ENCODE results near the gene LAMC2.
"Not testable (repeated sequence)": the region's sequence is repeated elsewhere in the genome, so short reads cannot be mapped to it uniquely, and the experiment has no call there.

Gene LAMC2

DNA sequence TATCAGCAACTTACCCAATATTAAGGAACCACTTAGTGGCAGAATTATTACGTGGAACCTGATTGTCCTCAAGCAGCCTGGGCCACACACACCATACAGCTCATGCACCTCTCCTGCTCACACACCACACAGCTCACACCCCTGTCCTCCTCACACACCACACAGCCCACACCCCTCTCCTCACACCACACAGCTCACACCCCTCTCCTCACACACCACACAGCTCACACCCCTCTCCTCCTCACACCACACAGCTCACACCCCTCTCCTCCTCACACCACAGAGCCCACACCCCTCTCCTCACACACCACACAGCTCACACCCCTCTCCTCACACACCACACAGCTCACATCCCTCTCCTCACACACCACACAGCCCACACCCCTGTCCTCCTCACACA lies 36.8 kb upstream of the LAMC2 start:
- Histone ChIP-seq H3K27me3 (ENCODE audit: control insufficient read depth, insufficient read depth, low read length) (no peaks in the 10 kb centered on the region), H3K9me3 (ENCODE audit: control insufficient read depth, insufficient read depth, low read length) (no peaks in the 10 kb centered on the region), H3K4me1 (ENCODE audit: control insufficient read depth, insufficient read depth, low read length) (no peaks in the 10 kb centered on the region), H3K4me3 (ENCODE audit: low read length) (no peak overlapping the region), H3K36me3 (ENCODE audit: control insufficient read depth, insufficient read depth, low read length) (no peaks in the 10 kb centered on the region), H3K27ac (ENCODE audit: low read length) (no peak overlapping the region)
- DNase-seq (ENCODE audit: low read depth, low spot score): no peak
- WGBS (ENCODE audit: insufficient coverage, insufficient read length): no CpG with 5 or more reads among the region's 1 CpG

DNA sequence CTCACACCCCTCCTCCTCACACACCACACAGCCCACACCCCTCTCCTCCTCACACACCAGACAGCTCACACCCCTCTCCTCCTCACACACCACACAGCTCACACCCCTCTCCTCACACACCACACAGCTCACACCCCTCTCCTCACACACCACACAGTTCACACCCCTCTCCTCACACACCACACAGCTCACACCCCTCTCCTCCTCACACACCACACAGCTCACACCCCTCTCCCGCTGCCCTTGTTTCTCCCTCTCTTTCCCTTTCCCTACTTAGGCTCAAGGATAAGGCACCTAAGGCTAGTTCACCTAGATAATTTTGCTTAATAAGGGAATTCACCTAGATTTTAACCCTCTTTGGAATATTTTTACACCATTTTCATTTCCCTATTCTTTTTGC lies 36.0 kb upstream of the LAMC2 start:
- H3K9me3 ChIP-seq (ENCODE audit: control insufficient read depth, insufficient read depth, low read length); H3K27me3 ChIP-seq (ENCODE audit: control insufficient read depth, insufficient read depth, low read length); H3K4me1 ChIP-seq (ENCODE audit: control insufficient read depth, insufficient read depth, low read length); H3K4me3 ChIP-seq (ENCODE audit: low read length); H3K27ac ChIP-seq (ENCODE audit: low read length); H3K36me3 ChIP-seq (ENCODE audit: control insufficient read depth, insufficient read depth, low read length); DNase-seq (ENCODE audit: low read depth, low spot score): not testable (repeated sequence)
- WGBS (ENCODE audit: insufficient coverage, insufficient read length): no CpG with 5 or more reads among the region's 1 CpG

DNA sequence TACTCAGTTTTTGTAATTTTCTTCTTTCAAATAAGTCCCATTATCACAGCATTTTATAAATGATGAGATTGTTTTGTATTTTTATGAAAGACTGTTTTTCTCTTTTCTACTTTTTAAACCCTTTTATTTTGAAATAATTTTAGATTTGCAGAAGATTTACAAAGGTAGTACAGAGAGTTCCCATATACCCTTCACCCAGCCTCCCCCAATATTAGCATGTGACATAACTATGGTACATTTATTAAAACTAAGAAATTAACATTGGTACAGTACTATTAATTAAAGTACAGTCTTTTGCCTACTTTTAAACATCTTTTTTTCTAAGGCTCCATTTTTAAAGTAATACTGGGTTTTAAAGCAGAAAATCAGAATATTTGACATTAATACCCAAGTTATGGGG lies 35.6 kb upstream of the LAMC2 start:
- no peaks in the 10 kb centered on the region for H3K9me3 ChIP-seq (ENCODE audit: control insufficient read depth, insufficient read depth, low read length)

DNA sequence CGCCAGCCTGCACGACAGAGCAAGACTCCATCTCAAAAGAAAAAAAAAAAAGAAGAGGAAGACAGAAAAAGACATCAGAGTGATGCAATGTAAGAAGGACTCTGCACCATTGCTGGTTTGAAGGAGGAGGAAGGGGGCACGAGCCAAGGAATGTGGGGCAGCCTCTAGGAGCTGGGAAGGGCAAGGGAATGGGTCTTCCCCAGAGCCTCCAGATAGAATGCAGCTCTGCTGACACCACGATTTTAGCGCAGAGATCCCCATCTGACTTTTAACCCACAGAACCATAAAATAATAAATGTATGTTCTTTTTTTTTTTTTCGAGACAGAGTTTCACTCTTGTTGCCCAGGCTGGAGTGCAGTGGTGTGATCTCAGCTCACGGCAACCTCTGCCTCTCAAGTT lies 33.9 kb upstream of the LAMC2 start:
- Histone ChIP-seq H3K36me3 (ENCODE audit: control insufficient read depth, insufficient read depth, low read length) (no peaks in the 10 kb centered on the region), H3K27me3 (ENCODE audit: control insufficient read depth, insufficient read depth, low read length) (no peaks in the 10 kb centered on the region), H3K4me1 (ENCODE audit: control insufficient read depth, insufficient read depth, low read length) (no peaks in the 10 kb centered on the region), H3K9me3 (ENCODE audit: control insufficient read depth, insufficient read depth, low read length) (no peaks in the 10 kb centered on the region), H3K27ac (ENCODE audit: low read length) (no peak overlapping the region), H3K4me3 (ENCODE audit: low read length) (no peak overlapping the region)
- no CpG with 5 or more reads among the region's 7 CpGs for WGBS (ENCODE audit: insufficient coverage, insufficient read length)
- DNase-seq (ENCODE audit: low read depth, low spot score): no peak

More for the DNA sequence above, 35.6 kb upstream of the LAMC2 start:
- H3K4me3 ChIP-seq (ENCODE audit: low read length): no peak overlapping the region
- H3K27me3 ChIP-seq (ENCODE audit: control insufficient read depth, insufficient read depth, low read length): no peaks in the 10 kb centered on the region
- no peaks in the 10 kb centered on the region for H3K4me1 ChIP-seq (ENCODE audit: control insufficient read depth, insufficient read depth, low read length)
- H3K27ac ChIP-seq (ENCODE audit: low read length): no peak overlapping the region
- DNase-seq (ENCODE audit: low read depth, low spot score): no peak
- no peaks in the 10 kb centered on the region for H3K36me3 ChIP-seq (ENCODE audit: control insufficient read depth, insufficient read depth, low read length)

DNA sequence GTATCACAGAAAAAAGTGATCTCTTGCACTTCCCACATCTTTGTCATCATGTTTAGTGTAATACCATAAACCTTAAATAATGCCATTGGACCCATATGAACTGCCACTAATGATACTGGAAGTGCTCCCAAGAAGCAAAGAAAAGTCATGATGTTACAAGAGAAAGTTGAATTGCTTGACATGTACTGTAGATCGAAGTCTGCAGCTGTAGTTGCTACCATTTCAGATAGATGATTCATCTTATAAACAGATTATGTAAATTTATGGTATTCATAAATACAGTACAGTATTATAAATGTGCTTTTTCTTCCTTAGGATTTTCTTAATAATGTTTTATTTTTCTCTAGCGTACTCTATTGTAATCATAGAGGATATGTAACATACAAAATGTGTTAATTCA lies 30.1 kb upstream of the LAMC2 start:
- Histone ChIP-seq H3K27me3 (ENCODE audit: control insufficient read depth, insufficient read depth, low read length) (no peaks in the 10 kb centered on the region), H3K4me3 (ENCODE audit: low read length) (no peak overlapping the region), H3K27ac (ENCODE audit: low read length) (no peak overlapping the region), H3K36me3 (ENCODE audit: control insufficient read depth, insufficient read depth, low read length) (no peaks in the 10 kb centered on the region), H3K9me3 (ENCODE audit: control insufficient read depth, insufficient read depth, low read length) (no peaks in the 10 kb centered on the region), H3K4me1 (ENCODE audit: control insufficient read depth, insufficient read depth, low read length) (no peaks in the 10 kb centered on the region)
- no CpG with 5 or more reads among the region's 2 CpGs for WGBS (ENCODE audit: insufficient coverage, insufficient read length)
- no peak for DNase-seq (ENCODE audit: low read depth, low spot score)

DNA sequence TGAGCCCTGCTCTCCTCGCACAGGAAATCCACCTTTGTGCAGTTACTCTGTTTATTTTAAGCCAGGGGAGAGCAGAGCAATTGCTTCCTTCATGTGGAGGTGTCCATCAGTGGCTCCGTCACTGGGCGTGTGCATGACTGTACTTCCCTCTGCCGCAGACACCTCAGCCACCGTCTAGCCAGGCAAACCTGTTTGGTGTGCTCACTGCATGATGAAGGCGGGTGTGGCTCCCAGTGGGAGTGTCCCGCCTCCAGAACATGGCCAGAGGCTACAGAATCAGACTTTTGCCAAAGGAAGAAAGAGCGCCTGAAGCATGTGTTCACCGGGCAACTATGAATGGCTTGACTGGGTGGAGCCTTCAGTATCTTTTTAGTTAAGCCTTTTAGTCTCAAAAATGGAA lies 26.1 kb upstream of the LAMC2 start:
- Histone ChIP-seq H3K36me3 (ENCODE audit: control insufficient read depth, insufficient read depth, low read length) (no peaks in the 10 kb centered on the region), H3K27me3 (ENCODE audit: control insufficient read depth, insufficient read depth, low read length) (no peaks in the 10 kb centered on the region), H3K9me3 (ENCODE audit: control insufficient read depth, insufficient read depth, low read length) (no peaks in the 10 kb centered on the region), H3K27ac (ENCODE audit: low read length) (no peak overlapping the region), H3K4me3 (ENCODE audit: low read length) (no peak overlapping the region), H3K4me1 (ENCODE audit: control insufficient read depth, insufficient read depth, low read length) (peaks cover 1% of the 10 kb centered on the region; the same call in 1 of the 2 replicates)
- no peak for DNase-seq (ENCODE audit: low read depth, low spot score)
- no CpG with 5 or more reads among the region's 9 CpGs for WGBS (ENCODE audit: insufficient coverage, insufficient read length)

DNA sequence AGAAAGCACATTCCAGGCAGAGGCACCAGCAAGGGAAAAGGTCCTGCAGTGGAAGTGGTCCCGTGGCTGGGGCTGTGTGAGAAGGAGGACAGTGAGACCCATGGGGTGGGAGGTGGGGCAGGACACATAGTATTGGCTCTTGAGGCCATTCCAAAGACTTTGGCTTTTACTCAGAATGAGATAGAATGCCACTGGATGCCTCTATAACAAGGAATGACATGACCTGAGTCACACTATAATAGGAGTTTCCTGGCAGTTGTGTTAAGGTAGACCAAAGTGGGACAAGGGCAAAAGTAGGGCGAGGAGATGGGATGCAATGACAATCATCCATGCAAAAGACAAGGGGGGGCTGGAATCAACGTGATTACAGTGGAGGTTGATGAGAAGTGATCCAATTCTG lies 24.7 kb upstream of the LAMC2 start:
- no peak overlapping the region for H3K27ac ChIP-seq (ENCODE audit: low read length)
- no peaks in the 10 kb centered on the region for H3K9me3 ChIP-seq (ENCODE audit: control insufficient read depth, insufficient read depth, low read length)
- DNase-seq (ENCODE audit: low read depth, low spot score): no peak
- H3K4me1 ChIP-seq (ENCODE audit: control insufficient read depth, insufficient read depth, low read length): peaks cover 4% of the 10 kb centered on the region; the same call in 1 of the 2 replicates
- H3K4me3 ChIP-seq (ENCODE audit: low read length): no peak overlapping the region
- no peaks in the 10 kb centered on the region for H3K27me3 ChIP-seq (ENCODE audit: control insufficient read depth, insufficient read depth, low read length)
- H3K36me3 ChIP-seq (ENCODE audit: control insufficient read depth, insufficient read depth, low read length): no peaks in the 10 kb centered on the region
- no CpG with 5 or more reads among the region's 3 CpGs for WGBS (ENCODE audit: insufficient coverage, insufficient read length)

DNA sequence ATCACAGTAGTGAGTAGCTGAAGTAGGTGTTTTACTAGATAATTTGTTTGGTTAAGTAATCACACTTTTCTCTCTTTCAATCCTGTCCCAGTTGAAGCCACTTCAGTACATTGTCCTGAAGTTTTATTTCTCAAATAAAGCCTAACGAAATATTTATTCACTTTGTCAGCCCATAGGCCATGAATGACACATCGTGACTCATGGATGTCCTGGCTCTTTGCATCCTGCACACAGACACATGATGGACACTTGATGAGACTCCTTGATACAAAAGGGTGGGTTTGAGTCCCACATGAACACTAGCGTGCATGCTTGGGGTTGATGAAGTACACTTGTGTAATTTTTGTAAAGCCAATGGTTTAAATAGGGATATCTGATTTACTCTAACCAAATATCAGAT lies 22.7 kb upstream of the LAMC2 start:
- Histone ChIP-seq H3K27me3 (ENCODE audit: control insufficient read depth, insufficient read depth, low read length) (no peaks in the 10 kb centered on the region), H3K36me3 (ENCODE audit: control insufficient read depth, insufficient read depth, low read length) (no peaks in the 10 kb centered on the region), H3K27ac (ENCODE audit: low read length) (no peak overlapping the region), H3K4me3 (ENCODE audit: low read length) (no peak overlapping the region), H3K4me1 (ENCODE audit: control insufficient read depth, insufficient read depth, low read length) (peaks cover 4% of the 10 kb centered on the region; the same call in 1 of the 2 replicates), H3K9me3 (ENCODE audit: control insufficient read depth, insufficient read depth, low read length) (no peaks in the 10 kb centered on the region)
- DNase-seq (ENCODE audit: low read depth, low spot score): no peak
- WGBS (ENCODE audit: insufficient coverage, insufficient read length): no CpG with 5 or more reads among the region's 3 CpGs

DNA sequence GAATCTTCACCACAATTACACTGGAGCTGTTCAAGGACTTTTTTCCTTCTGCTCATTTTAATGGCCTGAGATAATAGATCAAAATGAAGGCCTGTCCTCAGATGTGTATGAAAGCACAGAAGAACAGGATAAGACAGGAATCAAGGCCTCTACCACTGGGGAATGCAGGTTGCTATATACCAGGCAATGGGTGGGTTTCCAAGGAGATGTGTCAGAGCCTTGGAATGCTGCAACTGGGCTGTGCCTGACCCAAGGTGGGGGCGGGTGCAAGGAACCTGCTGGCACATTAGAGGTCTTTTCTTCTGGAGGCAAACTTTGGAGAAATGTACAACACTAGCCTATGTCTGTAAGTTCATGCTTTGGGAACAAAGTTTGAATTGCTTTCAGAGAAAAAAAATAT lies 21.7 kb upstream of the LAMC2 start:
- no peaks in the 10 kb centered on the region for H3K9me3 ChIP-seq (ENCODE audit: control insufficient read depth, insufficient read depth, low read length)
- H3K36me3 ChIP-seq (ENCODE audit: control insufficient read depth, insufficient read depth, low read length): no peaks in the 10 kb centered on the region
- peak; percentile 52 for DNase-seq (ENCODE audit: low read depth, low spot score)
- H3K27me3 ChIP-seq (ENCODE audit: control insufficient read depth, insufficient read depth, low read length): no peaks in the 10 kb centered on the region
- H3K4me3 ChIP-seq (ENCODE audit: low read length): no peak overlapping the region
- WGBS (ENCODE audit: insufficient coverage, insufficient read length): no CpG with 5 or more reads among the region's 1 CpG
- peaks cover 4% of the 10 kb centered on the region; the same call in 1 of the 2 replicates for H3K4me1 ChIP-seq (ENCODE audit: control insufficient read depth, insufficient read depth, low read length)
- H3K27ac ChIP-seq (ENCODE audit: low read length): no peak overlapping the region

DNA sequence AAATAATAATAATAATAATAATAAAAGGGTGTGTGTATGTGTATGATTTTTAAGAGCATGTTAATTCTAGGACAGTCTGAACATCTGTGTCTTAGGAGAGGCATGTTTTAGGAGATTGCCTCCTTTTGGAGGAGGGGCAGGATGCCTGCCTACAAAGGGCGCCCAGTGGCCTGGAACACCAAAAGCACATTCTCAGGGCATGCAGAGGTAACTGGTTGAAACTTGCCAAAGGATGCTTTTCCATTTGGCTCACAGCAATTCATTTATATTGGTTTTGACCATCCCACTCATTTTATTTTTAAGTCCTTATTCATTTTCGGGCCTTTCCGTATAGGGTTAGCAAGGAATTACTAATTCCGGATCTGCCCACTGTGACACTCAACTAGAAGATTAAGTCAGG lies 21.1 kb upstream of the LAMC2 start:
- DNase-seq (ENCODE audit: low read depth, low spot score): no peak
- no peaks in the 10 kb centered on the region for H3K36me3 ChIP-seq (ENCODE audit: control insufficient read depth, insufficient read depth, low read length)
- H3K9me3 ChIP-seq (ENCODE audit: control insufficient read depth, insufficient read depth, low read length): no peaks in the 10 kb centered on the region
- no CpG with 5 or more reads among the region's 4 CpGs for WGBS (ENCODE audit: insufficient coverage, insufficient read length)
- no peak overlapping the region for H3K4me3 ChIP-seq (ENCODE audit: low read length)
- H3K27me3 ChIP-seq (ENCODE audit: control insufficient read depth, insufficient read depth, low read length): no peaks in the 10 kb centered on the region
- H3K27ac ChIP-seq (ENCODE audit: low read length): no peak overlapping the region
- H3K4me1 ChIP-seq (ENCODE audit: control insufficient read depth, insufficient read depth, low read length): peaks cover 4% of the 10 kb centered on the region; the same call in 1 of the 2 replicates

DNA sequence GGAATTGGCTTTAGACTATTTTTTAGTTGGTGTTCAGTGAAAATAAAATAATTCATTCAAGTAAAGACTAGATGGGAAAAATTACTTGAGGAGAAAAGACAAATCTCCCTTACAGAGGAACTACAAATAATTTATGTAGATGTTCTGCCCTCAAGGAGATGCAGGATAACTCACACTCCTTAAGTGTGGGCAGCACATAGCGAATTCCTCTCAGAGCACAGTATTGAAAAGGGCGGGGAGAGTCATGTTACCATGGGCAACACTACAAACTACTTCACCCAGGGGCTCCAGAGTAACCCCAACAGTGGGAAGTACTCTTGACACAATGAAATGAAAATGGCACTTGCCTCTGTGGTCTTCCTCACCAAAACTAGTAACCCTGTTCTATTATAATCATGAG lies 20.6 kb upstream of the LAMC2 start:
- DNase-seq (ENCODE audit: low read depth, low spot score): no peak
- Histone ChIP-seq H3K27me3 (ENCODE audit: control insufficient read depth, insufficient read depth, low read length) (no peaks in the 10 kb centered on the region), H3K4me3 (ENCODE audit: low read length) (no peak overlapping the region), H3K36me3 (ENCODE audit: control insufficient read depth, insufficient read depth, low read length) (no peaks in the 10 kb centered on the region), H3K27ac (ENCODE audit: low read length) (no peak overlapping the region), H3K9me3 (ENCODE audit: control insufficient read depth, insufficient read depth, low read length) (no peaks in the 10 kb centered on the region), H3K4me1 (ENCODE audit: control insufficient read depth, insufficient read depth, low read length) (peaks cover 4% of the 10 kb centered on the region; the same call in 1 of the 2 replicates)
- no CpG with 5 or more reads among the region's 2 CpGs for WGBS (ENCODE audit: insufficient coverage, insufficient read length)
